Measurements from ENCODE around the gene UFD1. TPM values are rescaled to one million over a fixed set of nuclear protein-coding genes. Genes with fewer than 3 reads are reported as not detected.

Gene UFD1
- total RNA-seq, 1 experiment from 2014 or later = 62.3 TPM

GRCh38 chr22:19410941-19411689 lies 67.9 kb downstream of the UFD1 start:
- POLR2A ChIA-PET = interaction anchor here (0.7 kb wide), 1 partner anchor 118 kb away, joined by 5 read pairs; no protein-coding TSS in a partner anchor
- Mint-ChIP-seq H3K27ac (ENCODE audit: low read depth, unreplicated experiment) (no peak overlapping the region), H3K4me3 (ENCODE audit: unreplicated experiment) (no peak overlapping the region), H3K36me3 (ENCODE audit: insufficient read depth, unreplicated experiment) (peaks cover 46% of the 10 kb centered on the region), H3K4me1 (ENCODE audit: insufficient read depth, unreplicated experiment) (peaks cover 6% of the 10 kb centered on the region), H3K27me3 (ENCODE audit: insufficient read depth, unreplicated experiment) (no peaks in the 10 kb centered on the region), H3K9me3 (ENCODE audit: unreplicated experiment) (no peaks in the 10 kb centered on the region)
- no peak for TF ChIP-seq CTCF (IDR thresholded peaks at IDR 0.05; ENCODE audit: unreplicated experiment)
- CTCF ChIA-PET = interaction anchor here (0.8 kb wide), 1 partner anchor 111 kb away, joined by 3 read pairs; no protein-coding TSS in a partner anchor
- BruUV-seq (replicated peaks) = no TSS peak
- no peak for DNase-seq (ENCODE audit: unreplicated experiment)
- intact Hi-C loops (cut with micrococcal nuclease) = no loop called here

- H3K27me3 Mint-ChIP-seq (ENCODE audit: insufficient read depth, unreplicated experiment) = no peaks in the 10 kb centered on the region
- peaks cover 64% of the 10 kb centered on the region for H3K36me3 Mint-ChIP-seq (ENCODE audit: insufficient read depth, unreplicated experiment)
- H3K4me3 Mint-ChIP-seq (ENCODE audit: unreplicated experiment) = no peak overlapping the region
- no peaks in the 10 kb centered on the region for H3K9me3 Mint-ChIP-seq (ENCODE audit: unreplicated experiment)
- POLR2A ChIA-PET = no interaction called here
- H3K4me1 Mint-ChIP-seq (ENCODE audit: insufficient read depth, unreplicated experiment) = peaks cover 4% of the 10 kb centered on the region
- no peak for TF ChIP-seq CTCF (IDR thresholded peaks at IDR 0.05; ENCODE audit: unreplicated experiment)
- intact Hi-C loops (cut with micrococcal nuclease) = no loop called here
- H3K27ac Mint-ChIP-seq (ENCODE audit: low read depth, unreplicated experiment) = no peak overlapping the region
- no TSS peak for BruUV-seq (replicated peaks)
- CTCF ChIA-PET = interaction anchor here (0.6 kb wide), 1 partner anchor 263 kb away, joined by 4 read pairs; the partner anchor contains the start of gene ESS2
- DNase-seq (ENCODE audit: unreplicated experiment) = no peak
Measured at GRCh38 chr22:19407649-19408606, 71.1 kb downstream of the UFD1 start.

- Mint-ChIP-seq H3K4me3 (ENCODE audit: unreplicated experiment) (no peak overlapping the region), H3K27ac (ENCODE audit: low read depth, unreplicated experiment) (no peak overlapping the region), H3K36me3 (ENCODE audit: insufficient read depth, unreplicated experiment) (peaks cover 63% of the 10 kb centered on the region), H3K9me3 (ENCODE audit: unreplicated experiment) (no peaks in the 10 kb centered on the region), H3K4me1 (ENCODE audit: insufficient read depth, unreplicated experiment) (no peaks in the 10 kb centered on the region), H3K27me3 (ENCODE audit: insufficient read depth, unreplicated experiment) (no peaks in the 10 kb centered on the region)
- no TSS peak for BruUV-seq (replicated peaks)
- CTCF ChIA-PET = interaction anchor here (0.9 kb wide), 1 partner anchor 10 kb away, joined by 4 read pairs; no protein-coding TSS in a partner anchor
- TF ChIP-seq CTCF (IDR thresholded peaks at IDR 0.05; ENCODE audit: unreplicated experiment) = no peak
- intact Hi-C loops (cut with micrococcal nuclease) = no loop called here
- no peak for DNase-seq (ENCODE audit: unreplicated experiment)
- POLR2A ChIA-PET = interaction anchor here (1.4 kb wide), 1 partner anchor 21 kb away, joined by 5 read pairs; no protein-coding TSS in a partner anchor
Measured at GRCh38 chr22:19406846-19407245, 72.1 kb downstream of the UFD1 start.
